ENCODE data around the gene STXBP1. TPM values are rescaled to one million over a fixed set of nuclear protein-coding genes. Genes with fewer than 3 reads are reported as not detected.

STXBP1 gene
- total RNA-seq, 1 donor from 2014 or later = 37.5 TPM

DNA sequence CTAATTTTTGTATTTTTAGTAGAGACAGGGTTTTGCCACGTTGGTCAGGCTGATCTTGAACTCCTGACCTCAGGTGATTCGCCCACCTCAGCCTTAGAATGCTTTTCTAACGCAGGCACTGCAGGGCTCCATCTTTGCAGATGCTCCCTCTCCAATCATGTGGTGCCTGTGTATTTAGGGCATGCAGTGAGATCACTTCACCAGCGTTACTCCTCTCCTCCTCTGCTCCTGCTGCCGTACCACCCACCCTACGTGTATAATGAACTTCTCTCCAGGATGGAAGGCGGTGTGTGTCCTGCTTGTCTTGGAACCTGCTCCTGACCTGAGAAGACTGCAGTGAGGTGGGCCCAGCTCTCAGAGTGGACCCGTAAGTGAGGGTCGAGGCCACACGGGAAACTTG lies 81.1 kb downstream of the STXBP1 start:
- no peak for DNase-seq (ENCODE audit: low read depth)

DNA sequence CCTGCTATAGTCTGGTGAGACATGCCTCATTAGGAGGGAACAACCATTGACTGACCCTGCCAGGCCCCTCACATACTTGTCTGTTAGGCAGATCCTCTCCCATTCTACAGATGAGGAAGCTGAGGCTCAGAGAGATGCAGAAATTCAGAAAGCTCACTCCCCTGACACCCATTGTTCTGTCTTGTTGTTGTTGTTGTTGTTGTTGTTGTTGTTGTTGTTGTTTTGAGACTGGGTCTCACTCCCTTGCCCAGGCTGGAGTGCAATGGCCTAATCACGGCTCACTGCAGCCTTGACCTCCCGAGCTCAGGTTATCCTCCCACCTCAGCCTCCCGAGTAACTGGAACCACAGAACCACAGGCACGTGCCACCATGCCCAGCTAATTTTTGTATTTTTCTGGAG lies 81.6 kb downstream of the STXBP1 start:
- DNase-seq (ENCODE audit: low read depth) = no peak

DNA sequence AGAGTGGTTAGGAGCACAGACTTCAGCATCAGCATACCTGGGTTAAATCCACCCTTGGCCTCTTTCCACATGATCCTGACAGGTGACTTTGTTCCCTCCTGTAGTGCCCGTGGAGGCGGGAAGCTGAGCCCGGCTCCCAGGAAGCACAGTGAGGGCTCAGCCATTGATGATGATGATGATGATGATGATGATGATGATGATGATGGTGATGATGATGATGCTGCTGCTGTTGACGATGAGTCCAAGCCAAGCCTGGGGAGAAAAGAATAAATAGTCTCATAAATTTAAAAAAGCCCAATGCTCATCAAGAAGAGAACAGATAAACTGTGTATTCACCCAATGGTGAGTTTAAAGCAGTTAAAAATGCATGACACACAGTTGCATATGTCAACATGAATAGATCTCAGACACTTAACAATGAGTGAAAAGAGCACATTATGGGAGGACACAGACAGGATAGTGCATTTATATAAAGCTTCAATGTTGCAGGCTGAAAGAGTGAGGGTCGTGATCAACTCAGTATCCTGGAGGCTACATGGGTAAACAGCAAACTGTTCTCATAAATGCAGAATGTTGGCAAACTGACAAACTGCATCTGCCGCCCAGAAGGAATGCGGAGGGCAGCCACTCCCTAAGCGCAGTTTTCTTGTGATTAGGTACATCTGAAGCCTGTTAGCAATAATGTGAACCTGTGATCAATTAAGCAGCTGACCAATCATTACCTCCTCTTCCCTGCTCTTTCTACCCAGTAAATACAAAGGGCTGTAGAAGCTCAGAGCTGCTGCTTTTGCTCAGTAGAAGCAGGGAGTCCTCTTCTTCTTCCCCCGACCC lies 83.0 kb downstream of the STXBP1 start:
- DNase-seq (ENCODE audit: low read depth) = no peak

DNA sequence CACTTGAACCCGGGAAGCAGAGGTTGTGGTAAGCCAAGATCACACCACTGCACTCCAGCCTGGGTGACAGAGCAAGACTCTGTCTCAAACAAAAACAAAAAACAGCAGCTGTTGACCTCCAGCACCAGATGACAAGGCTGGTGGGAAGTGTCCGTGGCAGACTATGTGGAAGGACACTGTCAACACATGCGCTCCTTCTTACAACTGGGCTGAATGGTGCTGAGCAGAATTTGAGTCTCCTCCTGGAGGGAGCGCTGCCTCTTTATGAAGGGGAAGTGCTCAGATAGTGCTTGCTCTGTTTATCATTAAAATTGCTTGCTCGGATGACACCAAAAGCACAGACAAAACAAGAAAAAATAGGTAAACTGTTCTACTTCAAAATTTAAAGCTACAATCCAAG lies 85.5 kb downstream of the STXBP1 start:
- no peak for DNase-seq (ENCODE audit: low read depth)

- DNase-seq (ENCODE audit: low read depth) = no peak
Measured at GRCh38 chr9:127698386-127698785, 86.3 kb downstream of the STXBP1 start.

- peak; percentile 93 for DNase-seq (ENCODE audit: low read depth)
Measured at GRCh38 chr9:127698985-127699670, 87.1 kb downstream of the STXBP1 start.

DNA sequence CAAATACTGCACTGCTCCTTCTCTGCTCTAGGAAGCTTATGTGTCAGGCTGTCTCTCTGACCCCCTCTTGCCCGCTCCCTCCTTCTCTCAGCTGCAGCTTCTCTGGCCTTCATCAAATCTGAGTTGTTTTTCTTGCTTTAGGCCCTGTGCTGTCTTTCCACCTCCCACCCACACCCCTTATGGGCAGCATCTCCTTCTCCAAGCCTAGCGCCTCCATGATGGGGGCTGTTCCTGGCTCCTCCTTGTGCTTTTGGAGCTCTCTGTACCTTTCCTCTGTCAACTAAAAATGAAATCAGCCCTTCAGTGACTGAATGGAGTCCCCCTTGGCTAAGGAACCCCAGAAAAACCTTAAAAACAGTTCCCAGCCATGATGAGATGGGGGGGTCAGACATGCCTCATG lies 88.1 kb downstream of the STXBP1 start:
- no peak for DNase-seq (ENCODE audit: low read depth)

GRCh38 chr9:127700594-127701255 lies 88.6 kb downstream of the STXBP1 start:
- DNase-seq (ENCODE audit: low read depth) = no peak

GRCh38 chr9:127703289-127703946 lies 91.3 kb downstream of the STXBP1 start:
- no peak for DNase-seq (ENCODE audit: low read depth)

DNA sequence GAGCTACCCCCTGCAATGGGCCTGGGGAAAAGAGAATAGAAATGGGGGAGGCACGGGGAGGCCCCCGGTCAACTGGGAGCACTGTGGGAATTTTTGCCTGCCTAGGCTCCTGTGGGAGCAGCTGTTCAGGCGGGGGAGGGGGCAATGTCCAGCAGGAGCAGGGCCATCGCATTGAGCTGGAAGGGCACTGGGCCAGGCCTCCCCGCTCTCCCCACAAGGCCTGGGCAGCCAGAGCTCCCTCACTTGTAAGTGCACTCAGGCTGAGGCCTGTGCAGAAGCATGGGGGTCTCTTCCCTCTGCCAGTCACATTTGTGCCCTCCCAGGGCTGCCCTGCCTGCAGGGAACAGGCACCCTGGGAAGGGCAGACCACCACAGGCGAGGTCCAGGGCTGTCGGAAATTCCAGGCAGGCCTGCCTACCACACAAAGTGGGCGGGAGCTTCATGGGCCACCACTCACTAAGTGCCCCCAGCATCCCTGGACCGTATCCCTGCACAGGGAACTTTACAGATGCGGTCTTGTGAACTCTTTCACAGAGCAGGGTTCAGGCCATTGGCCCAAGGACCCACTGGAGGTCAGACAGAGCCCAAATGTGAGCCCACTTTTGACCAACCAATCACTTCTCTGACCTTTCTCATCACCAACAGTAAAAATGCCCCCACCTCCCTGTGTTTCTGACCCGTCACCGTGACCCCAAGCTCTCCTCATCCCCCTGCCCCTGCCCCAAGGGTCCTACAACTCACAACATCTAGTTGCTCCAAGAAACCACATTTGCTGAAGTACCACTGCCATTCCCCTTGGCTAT lies 93.7 kb downstream of the STXBP1 start:
- DNase-seq (ENCODE audit: low read depth) = no peak

DNA sequence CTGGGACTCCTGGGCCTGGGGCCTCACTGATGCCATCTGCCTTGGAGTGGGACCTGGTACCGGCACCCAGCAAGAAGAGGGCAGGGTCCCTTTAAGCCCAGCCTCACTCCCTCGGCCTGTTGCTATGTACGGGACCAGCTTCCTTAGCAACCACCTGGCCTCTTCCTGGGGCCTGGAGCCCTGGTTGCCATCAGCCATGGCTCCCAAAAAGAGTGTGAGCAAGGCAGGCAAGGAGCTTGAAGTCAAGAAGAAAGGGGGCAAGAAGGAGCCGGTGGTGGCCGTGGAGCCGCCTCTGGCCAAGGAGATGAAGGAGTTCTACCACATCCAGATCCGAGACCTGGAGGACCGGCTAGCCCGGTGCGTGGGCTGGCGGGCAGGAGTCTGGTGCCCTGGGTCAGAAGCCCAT lies 94.8 kb downstream of the STXBP1 start, which contains the start of gene CFAP157:
Gene CFAP157 (plus strand): TSS at position 153 of the 406 bp plus-strand sequence. CDS start 44 bp downstream, at position 197.
- no peak for DNase-seq (ENCODE audit: low read depth)

- no peak for DNase-seq (ENCODE audit: low read depth)
Measured at GRCh38 chr9:127707766-127708165, 95.7 kb downstream of the STXBP1 start.

- no peak for DNase-seq (ENCODE audit: low read depth)
Measured at GRCh38 chr9:127708952-127709587, 97.0 kb downstream of the STXBP1 start.

DNA sequence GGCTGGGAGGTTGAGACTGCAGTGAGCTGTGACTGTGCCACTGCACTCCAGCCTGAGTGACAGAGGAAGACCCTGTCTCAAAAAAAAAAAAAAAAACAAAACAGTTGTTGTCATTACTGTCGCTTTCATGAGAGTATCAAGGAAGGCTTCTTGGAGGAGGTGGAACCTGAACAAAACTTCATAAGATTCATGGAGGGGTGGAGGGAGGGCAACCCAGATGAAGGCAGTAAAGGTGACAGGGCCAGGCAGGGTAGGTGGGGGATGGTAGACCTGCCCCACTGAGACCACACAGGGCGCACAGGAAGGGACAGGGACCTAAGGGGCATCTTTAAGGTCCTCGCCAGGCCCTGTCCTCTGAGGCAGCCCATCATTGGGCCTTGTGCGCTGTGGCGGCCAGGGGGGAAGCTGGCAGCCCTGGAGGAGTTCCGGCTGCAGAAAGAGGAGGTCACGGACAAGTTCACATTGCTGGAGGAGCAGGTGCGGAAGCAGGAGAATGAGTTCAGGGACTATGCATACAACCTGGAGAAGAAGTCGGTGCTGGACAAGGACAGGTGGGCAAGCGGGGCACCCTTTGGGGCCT lies 98.2 kb downstream of the STXBP1 start:
- DNase-seq (ENCODE audit: low read depth) = no peak

DNA sequence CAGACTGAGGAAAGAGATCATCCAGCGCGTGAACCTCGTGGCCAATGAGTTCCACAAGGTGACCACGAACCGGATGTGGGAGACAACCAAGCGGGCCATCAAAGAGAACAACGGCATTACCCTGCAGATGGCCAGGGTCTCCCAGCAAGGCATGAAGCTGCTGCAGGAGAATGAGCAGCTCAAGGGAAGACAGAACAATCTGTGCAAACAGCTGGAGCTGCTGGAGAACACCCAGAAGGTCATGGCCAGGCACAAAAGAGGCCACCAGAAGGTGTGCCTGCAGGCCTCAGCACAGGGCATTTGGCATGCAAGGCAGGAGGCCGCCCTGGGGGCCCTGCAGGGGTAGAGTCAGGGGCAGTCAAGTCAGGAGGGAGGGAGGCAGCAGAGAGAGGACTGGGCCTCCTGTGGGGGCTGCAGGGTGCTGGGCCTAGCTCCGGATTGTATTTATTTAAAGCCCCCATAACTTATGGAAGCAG lies 99.2 kb downstream of the STXBP1 start:
- DNase-seq (ENCODE audit: low read depth) = no peak

GRCh38 chr9:127711831-127712274 lies 99.8 kb downstream of the STXBP1 start:
- DNase-seq (ENCODE audit: low read depth) = no peak

GRCh38 chr9:127712371-127712770 lies 100.3 kb downstream of the STXBP1 start:
- DNase-seq (ENCODE audit: low read depth) = no peak

- DNase-seq (ENCODE audit: low read depth) = no peak
Measured at GRCh38 chr9:127712867-127713266, 100.8 kb downstream of the STXBP1 start.

- no peak for DNase-seq (ENCODE audit: low read depth)
Measured at GRCh38 chr9:127714020-127714750, 102.1 kb downstream of the STXBP1 start.
